A549 (cell line): ENCODE data around the gene GPR50. TPM values are rescaled to one million over a fixed set of nuclear protein-coding genes. Genes with fewer than 3 reads are reported as not detected.

Experiments
- ATAC-seq, 2 experiments: fragments of 200-7000 bp in 1 of 2; fragments of >200 bp in 1 of 2; cut with Nextera tagmentation in 1 of 2; cut with Tn5 transposase in 1 of 2; 3 replicates each; pipeline versions ENCODE4 v1.8.0 to v1.9.1; 2018 to 2020; ENCODE audit warnings: mild to moderate bottlenecking in 1 of 2, moderate library complexity in 1 of 2
- CTCF ChIA-PET: fragments of 300-600 bp; sonication (Branson Sonifier 250); formaldehyde crosslinking; extraction: SDS; loops from one replicate; lab custom pipeline; 2021; ENCODE audit warnings: antibody characterized with exemption, inconsistent platforms; lab: Yijun Ruan, JAX
- POLR2A ChIA-PET: fragments of 350-600 bp; formaldehyde crosslinking; extraction: SDS; loops from one replicate; lab custom pipeline; 2021; ENCODE audit warnings: antibody characterized with exemption, inconsistent platforms; lab: Yijun Ruan, JAX
- DNase-seq, 2 experiments: peaks; one replicate each; pipeline versions ENCODE4 v3.0.0 to v3.0.0-alpha.2; 2011 to 2016; ENCODE audit warnings: low read depth in 1 of 2, low spot score in 1 of 2
- FAIRE-seq: peaks from 2 replicates; lab custom pipeline; 2011; peaks lifted over from hg19 to GRCh38; lab: Jason Lieb, UNC
- H3K27ac ChIP-seq, 2 experiments: fragments of >200 bp; sonication (Bioruptor Twin); formaldehyde crosslinking; 3 replicates each; pipeline ENCODE4 v1.5.1; 2016 to 2017
- H3K4me1 ChIP-seq: fragments of >200 bp; sonication (Bioruptor Twin); formaldehyde crosslinking; 3 replicates; pipeline ENCODE4 v1.6.1; 2016
- H3K4me2 ChIP-seq: fragments of >200 bp; sonication (Bioruptor Twin); formaldehyde crosslinking; 3 replicates; pipeline ENCODE4 v1.6.1; 2016
- H3K4me3 ChIP-seq: fragments of >200 bp; sonication (Bioruptor Twin); formaldehyde crosslinking; 3 replicates; pipeline ENCODE4 v1.5.1; 2016
- H3K9me3 ChIP-seq: fragments of >200 bp; sonication (Bioruptor Twin); formaldehyde crosslinking; 3 replicates; pipeline ENCODE4 v1.6.1; 2016
- BCL3 ChIP-seq: fragments of >200 bp; sonication (Bioruptor Twin); formaldehyde crosslinking; IDR thresholded peaks from 3 replicates; pipeline ENCODE4 v1.6.1; 2016
- BHLHE40 ChIP-seq: IDR thresholded peaks from 2 replicates; pipeline ENCODE4 v1.6.1; 2012; ENCODE audit warnings: low read depth, low read length, inconsistent platforms
- CHD2 ChIP-seq: fragments of 150-350 bp; IDR thresholded peaks from 2 replicates; pipeline ENCODE4 v1.6.1; 2014; ENCODE audit warnings: low read length; ENCODE audit not compliant: partially characterized antibody
- CHD4 ChIP-seq: fragments of 200-600 bp; sonication (generic); IDR thresholded peaks from 2 replicates; pipeline ENCODE4 v1.6.1; 2016; ENCODE audit warnings: antibody characterized with exemption, mild to moderate bottlenecking, borderline replicate concordance
- CTCF ChIP-seq: fragments of >200 bp; sonication (Bioruptor Twin); formaldehyde crosslinking; IDR thresholded peaks from 3 replicates; pipeline ENCODE4 v1.5.1; 2016
- EHMT2 ChIP-seq: fragments of 200-600 bp; sonication (generic); IDR thresholded peaks from 2 replicates; pipeline ENCODE4 v1.6.1; 2016; ENCODE audit warnings: antibody characterized with exemption, low read depth, mild to moderate bottlenecking, moderate library complexity
- ELK1 ChIP-seq: fragments of 150-350 bp; IDR thresholded peaks from 2 replicates; pipeline ENCODE4 v1.6.1; 2014; ENCODE audit warnings: low read depth, mild to moderate bottlenecking, low read length
- ESRRA ChIP-seq: fragments of 150-350 bp; IDR thresholded peaks from 2 replicates; pipeline ENCODE4 v1.6.1; 2014; ENCODE audit warnings: mild to moderate bottlenecking, low read length, borderline replicate concordance
- FOSL2 ChIP-seq, 2 experiments: fragments of 450-650 bp in 1 of 2; fragments of >200 bp in 1 of 2; sonication (Bioruptor Twin) in 1 of 2; formaldehyde crosslinking; IDR thresholded peaks; 2 replicates each; pipeline versions ENCODE4 v1.5.0 to v1.6.1; 2016 to 2020; ENCODE audit warnings: mild to moderate bottlenecking in 1 of 2, moderate library complexity in 1 of 2
- HES2 ChIP-seq: fragments of >200 bp; sonication (Bioruptor Twin); formaldehyde crosslinking; IDR thresholded peaks from 2 replicates; pipeline ENCODE4 v1.6.1; 2016
- HMGXB4 ChIP-seq: fragments of 250-450 bp; sonication (Bioruptor Pico); IDR thresholded peaks from 2 replicates; pipeline ENCODE4 v1.5.0; 2021; ENCODE audit warnings: mild to moderate bottlenecking, moderate library complexity, borderline replicate concordance
- HOXA7 ChIP-seq: fragments of 250-450 bp; sonication (Bioruptor Pico); IDR thresholded peaks from 2 replicates; pipeline ENCODE4 v1.5.0; 2020; ENCODE audit warnings: mild to moderate bottlenecking, moderate library complexity
- HOXB13 ChIP-seq: fragments of 250-450 bp; sonication (Bioruptor Pico); IDR thresholded peaks from 2 replicates; pipeline ENCODE4 v1.5.0; 2020; ENCODE audit warnings: low read depth, mild to moderate bottlenecking, moderate library complexity
- HOXB5 ChIP-seq: fragments of 250-450 bp; sonication (Bioruptor Pico); IDR thresholded peaks from 2 replicates; pipeline ENCODE4 v1.5.0; 2020; ENCODE audit warnings: mild to moderate bottlenecking, moderate library complexity
- JUN ChIP-seq, 2 experiments: fragments of >200 bp; sonication (Bioruptor Twin); formaldehyde crosslinking; IDR thresholded peaks; 2 replicates in 1 of 2; 3 replicates in 1 of 2; pipeline ENCODE4 v1.6.1; 2016 to 2017
- MAFK ChIP-seq: fragments of 450-650 bp; IDR thresholded peaks from 2 replicates; pipeline ENCODE4 v1.6.1; 2014; ENCODE audit not compliant: partially characterized antibody
- MAX ChIP-seq: IDR thresholded peaks from 2 replicates; pipeline ENCODE4 v1.6.1; 2012
- MAZ ChIP-seq: fragments of 150-350 bp; IDR thresholded peaks from 2 replicates; pipeline ENCODE4 v1.6.1; 2014; ENCODE audit warnings: antibody characterized with exemption, low read depth, low read length, borderline replicate concordance
- NPAS2 ChIP-seq: fragments of 250-450 bp; sonication (Bioruptor Pico); IDR thresholded peaks from 2 replicates; pipeline ENCODE4 v1.8.0; 2022; ENCODE audit warnings: mild to moderate bottlenecking, moderate library complexity, borderline replicate concordance
- PHF8 ChIP-seq: fragments of 200-600 bp; sonication (generic); IDR thresholded peaks from 2 replicates; pipeline ENCODE4 v1.6.1; 2016; ENCODE audit warnings: low read depth, mild to moderate bottlenecking, antibody characterized with exemption, moderate library complexity, borderline replicate concordance
- POLR2AphosphoS2 ChIP-seq: conservative IDR thresholded peaks from 2 replicates; pipeline ENCODE4 v1.6.1; 2012; ENCODE audit warnings: low read length, improper control_type of control experiment, inconsistent platforms
- RARB ChIP-seq: fragments of 250-450 bp; sonication (Bioruptor Pico); IDR thresholded peaks from 2 replicates; pipeline ENCODE4 v1.8.0; 2021; ENCODE audit warnings: mild to moderate bottlenecking, moderate library complexity
- REST ChIP-seq: fragments of 200-600 bp; sonication (generic); IDR thresholded peaks from 2 replicates; pipeline ENCODE4 v1.6.1; 2016; ENCODE audit warnings: antibody characterized with exemption, mild to moderate bottlenecking, moderate library complexity
- RFX5 ChIP-seq: fragments of 450-650 bp; IDR thresholded peaks from 2 replicates; pipeline ENCODE4 v1.7.1; 2014; ENCODE audit warnings: antibody characterized with exemption, mild to moderate bottlenecking, moderate library complexity
- TP53 ChIP-seq: fragments of 250-450 bp; sonication (Bioruptor Pico); IDR thresholded peaks from 2 replicates; pipeline ENCODE4 v1.5.0; 2021; ENCODE audit warnings: mild to moderate bottlenecking, moderate library complexity
- WGBS: methylation state at CpG from one replicate; pipeline ENCODE4 v1.1.6; 2017; ENCODE audit errors: missing lambda C conversion rate; 5-methylcytosine and 5-hydroxymethylcytosine counted together
- polyA plus RNA-seq, 4 experiments: library from polyadenylated mRNA; depleted of rRNA in 3 of 4; stranded (reverse); fragments of >200 nt; fragmentation: RNase III in 1 of 4; extraction: RNeasy Plus Mini Kit Qiagen cat#74134 plus additional on column Dnase treatment in 1 of 4; gene quantifications; 2 replicates in 3 of 4; 3 replicates in 1 of 4; pipeline ENCODE4 v1.2.3, GENCODE V29; 2011 to 2017

GPR50 gene
- polyA plus RNA-seq, 2 of the 4 experiments (the other 2 are of a cell fraction): 0.04 TPM; not detected in 1

- no peak for TF ChIP-seq RFX5
- no peak for TF ChIP-seq CHD2
- no peak for TF ChIP-seq CTCF
- TF ChIP-seq HOXB5 (CRISPR knock-in tag): no peak
- TF ChIP-seq ELK1: no peak
- no peak for TF ChIP-seq TP53 (CRISPR knock-in tag)
- TF ChIP-seq HMGXB4 (CRISPR knock-in tag): no peak
- no peak for TF ChIP-seq CHD4
- no peak for TF ChIP-seq FOSL2 (IDR thresholded peaks at IDR 0.05)
- TF ChIP-seq FOSL2 (CRISPR knock-in tag; IDR thresholded peaks at IDR 0.05): no peak
- TF ChIP-seq HOXB13 (CRISPR knock-in tag): no peak
- no peak for TF ChIP-seq HES2
- no peak for TF ChIP-seq BHLHE40
- no peak for TF ChIP-seq BCL3
- no peak for TF ChIP-seq PHF8
- no peak for TF ChIP-seq EHMT2
- TF ChIP-seq MAX: no peak
- no peak for TF ChIP-seq JUN (IDR thresholded peaks at IDR 0.05)
- TF ChIP-seq HOXA7 (CRISPR knock-in tag): no peak
- no peak for FAIRE-seq
- Histone ChIP-seq H3K9me3 (no peaks in the 10 kb centered on the region), H3K4me3 (no peak overlapping the region), H3K27ac (no peak overlapping the region), H3K4me1 (peaks cover 9% of the 10 kb centered on the region), H3K4me2 (peak overlapping the region; percentile 44; the same call in 2 of the 3 replicates)
- no peak for ATAC-seq
- no peak for DNase-seq
- 36% methylated on average over 6 of the region's 6 CpGs for WGBS
- ChIA-PET CTCF (no interaction called here), POLR2A (no interaction called here)
These were observed 22.7 kb upstream of the GPR50 start for GRCh38 chrX:151153667-151154066.

- H3K4me3 ChIP-seq: no peak overlapping the region
- H3K9me3 ChIP-seq: no peaks in the 10 kb centered on the region
- CTCF ChIA-PET: no interaction called here
- no peak for FAIRE-seq
- 19% methylated on average over 4 of the region's 4 CpGs for WGBS
- peaks cover 9% of the 10 kb centered on the region for H3K4me1 ChIP-seq
- no peak for DNase-seq
- ATAC-seq: no peak
- no peak overlapping the region for H3K27ac ChIP-seq
- POLR2A ChIA-PET: no interaction called here
- H3K4me2 ChIP-seq: no peak overlapping the region
- TF ChIP-seq RARB (CRISPR knock-in tag): no peak
- no peak for TF ChIP-seq PHF8
- TF ChIP-seq HES2: no peak
- TF ChIP-seq MAFK: no peak
- no peak for TF ChIP-seq NPAS2 (CRISPR knock-in tag)
- TF ChIP-seq MAZ: no peak
- no peak for TF ChIP-seq POLR2AphosphoS2
- no peak for TF ChIP-seq REST
- no peak for TF ChIP-seq ESRRA
These were observed 21.1 kb upstream of the GPR50 start for GRCh38 chrX:151155234-151155633.
